Subcutaneous abdominal adipose tissue (tissue), 5 donors: ENCODE data around the gene BMS1.
A peak's percentile ranks its signal among the peaks of the same experiment; 100 is the strongest.
"Not testable (repeated sequence)": the region's sequence is repeated elsewhere in the genome, so short reads cannot be mapped to it uniquely, and the experiment has no call there.

ENCODE experiments used
- H3K27ac ChIP-seq: one replicate; pipeline ENCODE4 v1.7.0; 2013; ENCODE audit warnings: low read depth, mild to moderate bottlenecking, inconsistent platforms, low read length, moderate library complexity
- H3K27me3 ChIP-seq, 5 donors: one replicate each; pipeline ENCODE4 v1.7.0; 2013; ENCODE audit warnings: low read length in 5 of 5, inconsistent platforms in 1 of 5; ENCODE audit not compliant: control insufficient read depth in 5 of 5, insufficient read depth in 4 of 5
- H3K36me3 ChIP-seq, 5 donors: one replicate each; pipeline ENCODE4 v1.7.0; 2013; ENCODE audit warnings: low read length in 5 of 5; ENCODE audit not compliant: control insufficient read depth in 5 of 5, insufficient read depth in 5 of 5
- H3K4me1 ChIP-seq, 5 donors: one replicate each; pipeline ENCODE4 v1.7.0; 2013; ENCODE audit warnings: low read length in 5 of 5, mild to moderate bottlenecking in 3 of 5, moderate library complexity in 1 of 5; ENCODE audit not compliant: control insufficient read depth in 5 of 5, insufficient read depth in 5 of 5
- H3K4me3 ChIP-seq, 5 donors: one replicate each; pipeline ENCODE4 v1.7.0; 2013; ENCODE audit warnings: low read length in 5 of 5, low read depth in 1 of 5
- H3K9ac ChIP-seq, 5 donors: one replicate each; pipeline ENCODE4 v1.7.0; 2013; ENCODE audit warnings: low read length in 5 of 5, mild to moderate bottlenecking in 4 of 5, moderate library complexity in 3 of 5
- H3K9me3 ChIP-seq, 5 donors: one replicate each; pipeline ENCODE4 v1.7.0; 2013; ENCODE audit warnings: low read length in 5 of 5; ENCODE audit not compliant: control insufficient read depth in 5 of 5
- donor health status: healthy.
- donor health status: healthy.
- donor health status: healthy.
- donor health status: healthy.
- donor health status: healthy.

BMS1 gene

DNA sequence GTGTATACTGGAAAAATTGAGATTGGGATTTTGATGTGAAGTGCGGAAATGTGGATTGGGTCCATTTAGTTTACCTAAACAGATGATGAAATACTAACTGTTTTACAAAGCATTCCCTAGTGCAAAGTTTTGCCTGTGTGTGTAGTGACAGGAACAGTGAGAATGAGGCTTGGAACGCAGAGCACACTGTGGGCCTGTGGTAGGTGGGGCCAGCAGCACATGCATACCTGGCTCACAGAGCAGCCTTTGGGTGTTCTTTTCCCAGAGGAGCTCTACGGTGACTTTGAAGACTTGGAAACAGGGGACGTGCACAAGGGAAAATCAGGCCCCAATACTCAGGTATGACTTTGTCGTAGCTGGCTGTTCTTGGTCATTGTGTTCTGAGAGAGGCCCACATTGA lies 33.7 kb downstream of the BMS1 start:
- H3K9me3 ChIP-seq, H3K4me1 ChIP-seq, H3K27ac ChIP-seq, H3K4me3 ChIP-seq, H3K9ac ChIP-seq, H3K27me3 ChIP-seq: not testable (repeated sequence)
- peaks cover 8 to 48% (median 30%) of the 10 kb centered on the region in 5 donors for H3K36me3 ChIP-seq

DNA sequence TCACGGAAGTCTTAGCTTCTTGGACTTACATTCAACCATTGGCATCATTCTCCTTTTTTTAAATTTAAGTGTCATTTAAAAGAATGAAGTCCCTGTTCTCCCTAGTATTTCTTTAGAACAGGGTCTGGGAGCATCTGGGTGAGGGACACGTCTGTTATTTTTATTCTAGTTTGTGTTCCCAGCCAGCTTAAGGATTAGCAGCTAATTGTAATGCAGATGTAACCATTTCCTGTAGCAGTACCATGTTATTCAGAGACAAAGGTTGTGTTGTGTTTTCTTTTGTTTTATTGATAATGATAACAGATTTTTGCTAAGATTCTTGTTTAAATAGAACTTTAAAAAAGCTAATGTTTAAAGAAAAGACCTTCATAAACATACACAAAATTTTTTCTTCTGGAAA lies 34.3 kb downstream of the BMS1 start:
- Histone ChIP-seq H3K27me3 (no peaks in the 10 kb centered on the region), H3K9ac (no peak overlapping the region), H3K4me1 (no peaks in the 10 kb centered on the region), H3K36me3 (peaks cover 8 to 48% (median 30%) of the 10 kb centered on the region in 5 donors), H3K27ac (no peak overlapping the region), H3K9me3 (no peaks in the 10 kb centered on the region), H3K4me3 (no peak overlapping the region)

DNA sequence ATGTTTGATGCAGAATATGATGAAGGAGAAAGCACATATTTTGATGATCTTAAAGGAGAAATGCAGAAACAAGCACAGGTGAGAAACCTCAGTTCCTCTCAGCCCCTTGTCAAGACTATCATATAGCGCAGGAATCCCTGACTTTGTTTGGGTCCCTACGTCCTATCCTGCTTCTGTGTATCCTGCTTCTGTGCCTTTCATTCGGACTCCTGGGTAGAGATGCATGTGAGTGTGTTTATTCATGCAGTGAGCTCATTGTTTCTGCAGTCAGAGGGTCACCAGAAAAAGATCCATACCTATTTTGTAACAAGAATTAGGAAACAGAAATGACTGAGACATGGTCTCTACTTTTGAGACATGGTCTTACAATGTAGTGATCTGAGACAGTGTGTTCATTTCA lies 34.8 kb downstream of the BMS1 start:
- peaks cover 11 to 44% (median 31%) of the 10 kb centered on the region in 5 donors for H3K36me3 ChIP-seq
- H3K9me3 ChIP-seq, H3K4me3 ChIP-seq, H3K4me1 ChIP-seq, H3K9ac ChIP-seq, H3K27ac ChIP-seq, H3K27me3 ChIP-seq: not testable (repeated sequence)

DNA sequence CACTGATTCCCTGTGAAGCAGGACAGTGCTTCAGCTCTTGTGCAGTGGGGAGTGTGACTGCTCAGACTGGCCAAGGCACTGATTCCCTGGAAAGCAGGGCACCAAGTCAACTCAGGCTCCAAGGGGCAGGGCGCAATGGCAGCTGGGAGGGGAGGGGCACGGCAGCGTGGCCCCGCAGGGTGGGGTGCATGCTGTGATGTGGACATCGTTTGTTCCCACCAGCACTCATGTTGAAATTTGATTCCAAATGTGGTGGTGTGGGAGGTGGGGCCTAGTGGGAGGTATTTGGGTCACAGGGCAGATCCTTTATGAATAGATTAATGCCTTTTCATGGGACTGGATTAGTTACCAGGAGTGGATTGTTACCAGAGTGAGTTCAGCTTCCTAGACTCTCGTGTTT lies 44.2 kb downstream of the BMS1 start:
- H3K36me3 ChIP-seq = peaks cover 24 to 68% (median 47%) of the 10 kb centered on the region in 5 donors
- peaks cover 0 to 14% (median 6%) of the 10 kb centered on the region in 5 donors for H3K4me1 ChIP-seq
- H3K27me3 ChIP-seq, H3K9ac ChIP-seq, H3K4me3 ChIP-seq, H3K9me3 ChIP-seq, H3K27ac ChIP-seq: not testable (repeated sequence)

DNA sequence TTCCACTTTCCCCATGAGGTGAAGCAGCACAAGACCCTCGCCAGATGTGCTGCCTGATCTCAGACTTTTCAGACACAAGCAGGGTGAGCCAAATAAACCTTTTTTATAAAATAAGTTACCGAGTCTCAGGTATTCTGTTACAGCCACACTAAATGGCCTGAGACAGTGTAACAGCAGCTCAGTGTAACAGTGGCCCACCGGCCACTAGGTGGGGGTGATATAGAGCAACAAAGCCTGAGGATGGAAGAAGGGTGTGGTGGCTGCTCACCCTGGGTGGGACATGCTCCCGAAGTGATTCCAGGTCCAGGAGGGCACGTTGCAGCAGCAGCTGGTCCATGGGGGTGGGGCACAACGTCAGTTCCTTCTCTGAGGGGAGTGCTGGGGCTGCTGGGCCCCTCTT lies 44.6 kb downstream of the BMS1 start:
- H3K9ac ChIP-seq = no peak overlapping the region
- H3K27ac ChIP-seq = no peak overlapping the region
- peaks cover 25 to 73% (median 51%) of the 10 kb centered on the region in 5 donors for H3K36me3 ChIP-seq
- peaks cover 0 to 14% (median 6%) of the 10 kb centered on the region in 5 donors for H3K4me1 ChIP-seq
- no peaks in the 10 kb centered on the region for H3K27me3 ChIP-seq
- no peaks in the 10 kb centered on the region for H3K9me3 ChIP-seq
- no peak overlapping the region for H3K4me3 ChIP-seq

DNA sequence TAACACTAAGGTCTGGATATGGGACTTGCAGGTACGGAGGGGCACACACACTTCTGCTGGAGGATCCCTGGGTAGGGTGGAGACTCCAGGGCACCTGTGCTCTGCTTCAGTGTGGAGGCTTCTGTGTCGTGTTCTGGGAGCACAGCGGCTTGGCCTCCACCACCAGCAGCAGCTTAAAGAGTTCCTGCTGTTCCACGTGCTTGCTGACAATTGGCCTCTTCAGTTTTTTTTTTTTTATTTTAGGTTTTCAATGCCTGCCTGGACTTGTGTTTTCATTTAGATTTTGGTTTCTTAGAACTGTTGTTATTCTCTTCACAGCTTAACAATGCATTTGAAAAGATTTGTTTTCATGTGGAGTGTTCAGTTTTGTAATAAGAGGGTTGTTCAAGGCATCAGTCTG lies 45.8 kb downstream of the BMS1 start:
- not testable (repeated sequence) for H3K27ac ChIP-seq, H3K9ac ChIP-seq, H3K9me3 ChIP-seq, H3K27me3 ChIP-seq, H3K4me3 ChIP-seq
- Histone ChIP-seq H3K4me1 (peaks cover 0 to 14% (median 6%) of the 10 kb centered on the region in 5 donors), H3K36me3 (peaks cover 21 to 67% (median 48%) of the 10 kb centered on the region in 5 donors)

DNA sequence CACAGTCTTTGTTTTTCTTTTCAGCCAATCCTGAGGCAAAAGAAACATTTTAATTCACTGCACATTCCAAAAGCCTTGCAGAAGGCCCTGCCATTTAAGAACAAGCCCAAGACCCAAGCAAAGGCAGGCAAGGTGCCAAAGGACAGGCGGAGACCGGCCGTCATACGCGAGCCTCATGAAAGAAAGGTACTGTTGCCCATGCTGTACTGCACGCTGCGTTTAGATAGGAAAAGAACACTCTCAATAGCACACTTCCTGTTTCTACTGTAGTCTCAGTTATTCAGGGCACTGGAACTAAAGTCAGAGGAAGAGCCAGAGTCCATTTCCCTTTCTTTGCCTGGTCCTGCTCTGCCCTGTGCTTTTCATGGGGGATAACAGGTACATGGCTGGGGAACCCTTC lies 47.6 kb downstream of the BMS1 start:
- no peak overlapping the region for H3K27ac ChIP-seq
- H3K4me3 ChIP-seq = no peak overlapping the region
- H3K36me3 ChIP-seq = peaks cover 15 to 52% (median 32%) of the 10 kb centered on the region in 5 donors
- no peaks in the 10 kb centered on the region for H3K9me3 ChIP-seq
- H3K4me1 ChIP-seq = peaks cover 0 to 14% (median 6%) of the 10 kb centered on the region in 5 donors
- H3K27me3 ChIP-seq = no peaks in the 10 kb centered on the region
- H3K9ac ChIP-seq = no peak overlapping the region

DNA sequence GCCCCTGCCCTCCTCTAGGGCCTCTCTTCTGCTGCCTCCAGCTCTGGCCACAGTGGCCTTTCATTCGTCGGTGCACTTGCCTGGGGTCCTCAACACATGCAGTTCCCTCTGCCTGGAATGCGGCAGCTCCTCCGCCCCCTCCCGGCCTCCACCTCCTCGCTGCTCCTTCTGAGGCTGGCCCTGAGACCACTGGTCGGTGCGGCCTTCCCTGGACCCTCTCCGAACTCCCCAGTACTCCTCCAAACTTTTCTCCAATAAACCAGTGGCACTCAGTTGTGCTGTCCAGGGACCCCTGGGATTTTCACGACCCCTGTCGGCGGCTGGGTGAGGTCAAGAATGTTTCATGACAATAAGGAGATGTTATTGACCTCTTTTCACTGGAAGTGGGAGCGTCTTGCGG lies 53.5 kb downstream of the BMS1 start:
- H3K4me1 ChIP-seq = peaks cover 0 to 9% (median 8%) of the 10 kb centered on the region in 5 donors
- H3K9ac ChIP-seq = no peak overlapping the region
- no peak overlapping the region for H3K4me3 ChIP-seq
- H3K9me3 ChIP-seq = no peaks in the 10 kb centered on the region
- H3K27me3 ChIP-seq = peaks cover 0 to 6% (median 2%) of the 10 kb centered on the region in 5 donors
- H3K36me3 ChIP-seq = peaks cover 8 to 15% (median 13%) of the 10 kb centered on the region in 5 donors
- H3K27ac ChIP-seq = no peak overlapping the region

DNA sequence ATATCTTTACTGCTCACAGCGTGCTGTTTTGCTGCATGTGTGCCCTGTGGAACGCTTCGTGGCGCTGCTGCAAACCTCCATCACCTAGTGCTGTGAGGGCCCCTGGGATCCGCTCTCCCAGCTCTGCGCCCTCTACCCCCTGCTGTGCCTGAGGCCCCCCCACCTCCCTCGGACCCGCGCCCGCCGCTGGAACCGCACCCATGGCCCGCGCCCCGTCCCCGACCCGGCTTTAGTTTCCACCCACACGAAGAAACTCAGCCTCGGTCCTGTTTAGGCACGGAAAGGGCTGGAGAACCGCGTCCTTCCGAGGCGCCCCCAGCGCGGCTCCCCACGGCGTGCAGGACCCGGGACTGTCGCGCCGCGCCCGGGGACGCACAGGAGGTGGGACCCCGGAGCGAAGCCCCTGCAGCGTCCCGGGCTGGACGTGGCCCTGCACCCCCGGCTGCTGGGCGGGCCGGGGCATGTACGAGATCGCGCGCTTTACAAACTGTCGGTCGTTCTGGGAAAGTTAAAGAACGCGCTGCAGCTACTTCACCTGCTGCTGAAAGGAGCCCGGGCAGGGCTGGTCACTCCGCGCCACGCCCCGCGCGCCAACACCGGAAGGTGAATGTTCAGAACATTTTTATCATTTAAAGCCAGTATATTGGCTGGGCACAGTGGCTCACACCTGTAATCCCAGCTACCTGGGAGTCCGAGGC lies 54.3 kb downstream of the BMS1 start:
- H3K27ac ChIP-seq = no peak overlapping the region
- H3K4me3 ChIP-seq = peak overlapping the region in 3 of 5 donors; percentile 14 to 57 (median 48)
- peaks cover 0 to 9% (median 8%) of the 10 kb centered on the region in 5 donors for H3K4me1 ChIP-seq
- H3K9ac ChIP-seq = no peak overlapping the region
- H3K9me3 ChIP-seq = no peaks in the 10 kb centered on the region
- H3K36me3 ChIP-seq = peaks cover under 1 to 7% (median 5%) of the 10 kb centered on the region in 5 donors
- peaks cover 0 to 6% (median 2%) of the 10 kb centered on the region in 5 donors for H3K27me3 ChIP-seq

DNA sequence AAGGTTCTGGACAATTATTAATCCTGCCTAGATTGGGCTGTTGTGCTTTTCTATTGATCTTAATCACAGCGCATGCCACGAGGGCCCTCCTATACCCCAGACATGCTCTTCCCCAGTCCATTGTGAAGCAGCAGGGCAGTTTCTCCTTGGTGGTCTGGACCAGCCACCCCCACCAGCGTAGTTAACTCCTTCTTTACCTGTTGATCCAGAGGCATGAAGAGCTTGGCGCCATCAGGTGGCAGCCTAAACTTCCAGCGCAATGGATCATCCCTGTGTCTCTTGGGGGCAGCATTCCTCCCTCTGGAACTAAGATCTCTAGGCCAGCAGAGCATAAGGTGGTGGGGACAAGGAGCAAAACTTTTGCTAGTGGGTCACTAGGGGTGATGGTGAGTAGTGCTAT lies 62.2 kb downstream of the BMS1 start:
- not testable (repeated sequence) for H3K27ac ChIP-seq, H3K9ac ChIP-seq, H3K4me1 ChIP-seq, H3K4me3 ChIP-seq, H3K36me3 ChIP-seq, H3K9me3 ChIP-seq
- peaks cover 0 to 10% (median 5%) of the 10 kb centered on the region in 5 donors for H3K27me3 ChIP-seq
